GM20000 (cell line): Measurements from ENCODE around the gene AP5Z1.

Source experiments
- DNase-seq: peaks from one replicate; pipeline ENCODE4 v3.0.0; 2012; ENCODE audit warnings: low spot score
- CTCF ChIP-seq: IDR thresholded peaks from 2 replicates; pipeline ENCODE4 v1.5.1; 2012; ENCODE audit warnings: mild to moderate bottlenecking, control low read depth; ENCODE audit errors: extremely low read depth, missing control alignments

The AP5Z1 gene

GRCh38 chr7:4809091-4809591 lies 33.7 kb downstream of the AP5Z1 start:
- peak; percentile 66 for DNase-seq
- no peak for TF ChIP-seq CTCF

- no peak for DNase-seq
- no peak for TF ChIP-seq CTCF
Observed at GRCh38 chr7:4809666-4810065, 34.2 kb downstream of the AP5Z1 start.

- DNase-seq = peak; percentile 38
- TF ChIP-seq CTCF = no peak
Observed at GRCh38 chr7:4814433-4814832, 39.0 kb downstream of the AP5Z1 start.

GRCh38 chr7:4815121-4815520 lies 39.7 kb downstream of the AP5Z1 start:
- no peak for DNase-seq

GRCh38 chr7:4815609-4816418 lies 40.4 kb downstream of the AP5Z1 start:
- TF ChIP-seq CTCF = no peak
- no peak for DNase-seq

More at GRCh38 chr7:4815121-4815520, 39.7 kb downstream of the AP5Z1 start:
- TF ChIP-seq CTCF = no peak

- no peak for DNase-seq
Observed at GRCh38 chr7:4816419-4817080, 41.1 kb downstream of the AP5Z1 start.

More at GRCh38 chr7:4816419-4817080, 41.1 kb downstream of the AP5Z1 start:
- TF ChIP-seq CTCF = no peak
